Body of pancreas (tissue), 4 donors: Measurements from ENCODE around the gene ASPM.

Experiments
- CTCF ChIP-seq, 7 experiments: fragments of 450-650 bp in 4 of 7; fragments of 200-600 bp in 3 of 7; sonication (generic) in 3 of 7; IDR thresholded peaks; one replicate each; pipeline ENCODE4 v1.5.1; 2016 to 2019; ENCODE audit warnings: antibody characterized with exemption in 7 of 7
- POLR2A ChIP-seq, 3 donors: fragments of 450-650 bp; IDR thresholded peaks; one replicate each; pipeline ENCODE4 v1.6.1; 2016; ENCODE audit warnings: antibody characterized with exemption in 3 of 3, mild to moderate bottlenecking in 2 of 3

GRCh38 chr1:197182716-197183115 lies 36.2 kb upstream of the ASPM start:
- TF ChIP-seq CTCF (IDR thresholded peaks at IDR 0.05) (no peak), POLR2A (IDR thresholded peaks at IDR 0.05) (no peak)
